Measurements from ENCODE around the gene UCK1.

DNA sequence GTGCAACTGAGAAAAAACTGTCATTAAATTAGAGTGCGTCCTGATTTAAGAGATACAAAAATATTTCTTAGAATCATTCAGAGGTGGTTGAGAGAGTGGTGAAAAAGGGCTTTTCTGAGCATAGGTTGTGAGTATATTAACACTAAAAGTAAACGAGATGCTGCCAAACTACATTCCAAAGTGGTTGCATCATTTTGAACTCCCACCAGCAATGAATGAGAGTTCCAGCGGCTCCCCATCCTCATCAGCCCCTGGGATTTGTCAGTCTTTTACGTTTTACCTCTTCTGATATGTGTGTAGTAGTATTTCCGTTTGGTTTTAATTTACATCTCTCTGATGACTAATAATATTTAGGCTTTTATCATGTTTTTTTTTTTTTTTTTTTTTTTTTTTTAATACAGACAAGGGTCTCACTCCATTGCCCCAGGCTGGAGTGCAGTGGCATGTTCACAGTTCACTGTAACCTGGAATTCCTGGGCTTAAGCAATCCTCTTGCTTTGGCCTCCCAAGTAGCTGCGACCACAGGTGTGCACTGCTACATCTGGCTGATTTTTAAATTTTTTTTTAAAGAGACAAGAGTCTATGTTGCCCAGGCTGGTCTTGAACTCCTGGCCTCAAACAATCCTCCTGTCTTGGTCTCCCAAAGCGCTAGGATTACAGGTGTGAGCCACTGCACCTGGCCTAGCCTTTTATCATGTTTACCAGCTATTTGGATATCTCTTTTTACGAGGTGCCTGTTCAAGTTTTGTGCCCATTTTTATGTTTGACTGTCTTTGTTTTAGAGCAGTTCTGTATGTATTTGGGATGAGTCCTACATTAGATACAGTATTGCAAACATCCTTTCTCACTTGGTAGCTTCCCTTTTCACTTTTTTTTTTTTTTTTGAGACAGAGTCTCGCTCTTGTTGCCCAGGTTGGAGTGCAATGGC, 31.2 kb upstream of the UCK1 start:
- TF ChIP-seq CTCF (conservative IDR thresholded peaks at IDR 0.05; ENCODE audit: low read depth, low read length) = no peak
- TF ChIP-seq RFX5 (IDR thresholded peaks at IDR 0.05; ENCODE audit: low read depth, low read length) = no peak
- no peak for TF ChIP-seq POLR2A (IDR thresholded peaks at IDR 0.05; ENCODE audit: low read depth, low read length)
